HL-60 (cell line): Measurements from ENCODE around the gene PLPP7.
"Not testable (repeated sequence)": the region's sequence is repeated elsewhere in the genome, so short reads cannot be mapped to it uniquely, and the experiment has no call there.

ENCODE experiments used
- DNase-seq, 2 experiments: peaks; one replicate each; pipeline ENCODE4 v3.0.0-alpha.2; 2010 to 2020; ENCODE audit warnings: low read depth in 1 of 2, low spot score in 1 of 2
- H3K27ac ChIP-seq: fragments of 250-450 bp; sonication (Bioruptor Pico); replicated peaks from 2 replicates; pipeline ENCODE4 v1.5.1; 2020; ENCODE audit warnings: mild to moderate bottlenecking, moderate library complexity
- H3K27me3 ChIP-seq: fragments of 250-450 bp; sonication (Bioruptor Pico); 2 replicates; pipeline ENCODE4 v1.5.1; 2021; ENCODE audit warnings: mild to moderate bottlenecking, moderate library complexity; ENCODE audit not compliant: insufficient read depth, poor library complexity, severe bottlenecking
- H3K4me3 ChIP-seq: replicated peaks from 2 replicates; pipeline ENCODE4 v1.5.1; 2011; ENCODE audit warnings: mild to moderate bottlenecking, control low read depth, low read length; ENCODE audit not compliant: insufficient read depth
- GABPA ChIP-seq: IDR thresholded peaks from 2 replicates; pipeline ENCODE4 v1.6.1; 2012; ENCODE audit warnings: low read depth
- POLR2AphosphoS5 ChIP-seq: IDR thresholded peaks from 2 replicates; pipeline ENCODE4 v1.6.1; 2012; ENCODE audit warnings: low read depth
- SPI1 ChIP-seq: IDR thresholded peaks from 2 replicates; pipeline ENCODE4 v1.6.1; 2012; ENCODE audit warnings: low read depth, mild to moderate bottlenecking, borderline replicate concordance
- TF ChIP-seq, protein P1 (sequence below): IDR thresholded peaks from one replicate; pipeline ENCODE4 v1.5.1; 2011; ENCODE audit warnings: low read length, control low read depth, inconsistent platforms; ENCODE audit not compliant: insufficient read depth
- TF ChIP-seq, protein P2 (sequence below): IDR thresholded peaks from 2 replicates; pipeline ENCODE4 v1.6.1; 2012; ENCODE audit warnings: low read depth; ENCODE audit not compliant: insufficient replicate concordance

Gene PLPP7

DNA sequence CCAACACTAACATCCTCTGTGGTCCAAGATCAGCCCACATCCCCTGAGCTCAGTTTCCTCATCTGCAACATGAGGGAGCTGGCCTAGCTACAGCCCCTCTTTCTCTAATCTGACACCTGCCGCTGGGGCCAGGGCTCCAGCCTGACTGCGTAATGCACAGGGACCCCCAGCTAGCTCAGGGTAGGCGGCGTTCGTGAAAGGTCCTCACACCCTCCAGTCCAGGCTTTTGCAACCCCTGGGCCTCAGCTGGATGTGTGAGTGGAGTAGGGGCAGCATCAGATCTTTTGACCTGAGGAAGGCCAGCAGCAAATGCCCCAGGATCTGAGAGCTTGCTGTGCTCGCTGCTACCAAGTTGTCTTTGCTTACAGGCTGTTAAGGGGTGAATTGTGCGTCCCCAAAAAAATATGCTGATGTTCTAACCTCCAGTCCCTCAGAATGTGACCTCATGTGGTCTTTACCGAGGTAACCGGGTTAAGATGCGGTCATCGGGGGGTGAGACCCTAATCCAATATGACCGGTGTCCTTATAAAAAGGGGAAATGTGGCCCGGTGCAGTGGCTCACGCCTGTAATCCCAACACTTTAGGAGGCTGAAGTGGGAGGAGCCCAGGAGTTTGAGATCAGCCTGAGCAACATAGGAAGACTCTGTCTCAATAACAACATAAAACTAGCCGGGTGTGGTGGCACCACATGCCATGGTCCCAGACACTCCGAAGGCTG, 47.8 kb downstream of the PLPP7 start:
- Histone ChIP-seq H3K27me3 (no peaks in the 10 kb centered on the region), H3K27ac (no peak overlapping the region), H3K4me3 (no peak overlapping the region)
- no peak for DNase-seq
- no peak for TF ChIP-seq SPI1
- TF ChIP-seq GABPA, result no peak
- TF ChIP-seq, protein P1, sequence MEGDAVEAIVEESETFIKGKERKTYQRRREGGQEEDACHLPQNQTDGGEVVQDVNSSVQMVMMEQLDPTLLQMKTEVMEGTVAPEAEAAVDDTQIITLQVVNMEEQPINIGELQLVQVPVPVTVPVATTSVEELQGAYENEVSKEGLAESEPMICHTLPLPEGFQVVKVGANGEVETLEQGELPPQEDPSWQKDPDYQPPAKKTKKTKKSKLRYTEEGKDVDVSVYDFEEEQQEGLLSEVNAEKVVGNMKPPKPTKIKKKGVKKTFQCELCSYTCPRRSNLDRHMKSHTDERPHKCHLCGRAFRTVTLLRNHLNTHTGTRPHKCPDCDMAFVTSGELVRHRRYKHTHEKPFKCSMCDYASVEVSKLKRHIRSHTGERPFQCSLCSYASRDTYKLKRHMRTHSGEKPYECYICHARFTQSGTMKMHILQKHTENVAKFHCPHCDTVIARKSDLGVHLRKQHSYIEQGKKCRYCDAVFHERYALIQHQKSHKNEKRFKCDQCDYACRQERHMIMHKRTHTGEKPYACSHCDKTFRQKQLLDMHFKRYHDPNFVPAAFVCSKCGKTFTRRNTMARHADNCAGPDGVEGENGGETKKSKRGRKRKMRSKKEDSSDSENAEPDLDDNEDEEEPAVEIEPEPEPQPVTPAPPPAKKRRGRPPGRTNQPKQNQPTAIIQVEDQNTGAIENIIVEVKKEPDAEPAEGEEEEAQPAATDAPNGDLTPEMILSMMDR, result no peak
- TF ChIP-seq, protein P2, sequence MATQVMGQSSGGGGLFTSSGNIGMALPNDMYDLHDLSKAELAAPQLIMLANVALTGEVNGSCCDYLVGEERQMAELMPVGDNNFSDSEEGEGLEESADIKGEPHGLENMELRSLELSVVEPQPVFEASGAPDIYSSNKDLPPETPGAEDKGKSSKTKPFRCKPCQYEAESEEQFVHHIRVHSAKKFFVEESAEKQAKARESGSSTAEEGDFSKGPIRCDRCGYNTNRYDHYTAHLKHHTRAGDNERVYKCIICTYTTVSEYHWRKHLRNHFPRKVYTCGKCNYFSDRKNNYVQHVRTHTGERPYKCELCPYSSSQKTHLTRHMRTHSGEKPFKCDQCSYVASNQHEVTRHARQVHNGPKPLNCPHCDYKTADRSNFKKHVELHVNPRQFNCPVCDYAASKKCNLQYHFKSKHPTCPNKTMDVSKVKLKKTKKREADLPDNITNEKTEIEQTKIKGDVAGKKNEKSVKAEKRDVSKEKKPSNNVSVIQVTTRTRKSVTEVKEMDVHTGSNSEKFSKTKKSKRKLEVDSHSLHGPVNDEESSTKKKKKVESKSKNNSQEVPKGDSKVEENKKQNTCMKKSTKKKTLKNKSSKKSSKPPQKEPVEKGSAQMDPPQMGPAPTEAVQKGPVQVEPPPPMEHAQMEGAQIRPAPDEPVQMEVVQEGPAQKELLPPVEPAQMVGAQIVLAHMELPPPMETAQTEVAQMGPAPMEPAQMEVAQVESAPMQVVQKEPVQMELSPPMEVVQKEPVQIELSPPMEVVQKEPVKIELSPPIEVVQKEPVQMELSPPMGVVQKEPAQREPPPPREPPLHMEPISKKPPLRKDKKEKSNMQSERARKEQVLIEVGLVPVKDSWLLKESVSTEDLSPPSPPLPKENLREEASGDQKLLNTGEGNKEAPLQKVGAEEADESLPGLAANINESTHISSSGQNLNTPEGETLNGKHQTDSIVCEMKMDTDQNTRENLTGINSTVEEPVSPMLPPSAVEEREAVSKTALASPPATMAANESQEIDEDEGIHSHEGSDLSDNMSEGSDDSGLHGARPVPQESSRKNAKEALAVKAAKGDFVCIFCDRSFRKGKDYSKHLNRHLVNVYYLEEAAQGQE, result no peak
- no peak for TF ChIP-seq POLR2AphosphoS5

DNA sequence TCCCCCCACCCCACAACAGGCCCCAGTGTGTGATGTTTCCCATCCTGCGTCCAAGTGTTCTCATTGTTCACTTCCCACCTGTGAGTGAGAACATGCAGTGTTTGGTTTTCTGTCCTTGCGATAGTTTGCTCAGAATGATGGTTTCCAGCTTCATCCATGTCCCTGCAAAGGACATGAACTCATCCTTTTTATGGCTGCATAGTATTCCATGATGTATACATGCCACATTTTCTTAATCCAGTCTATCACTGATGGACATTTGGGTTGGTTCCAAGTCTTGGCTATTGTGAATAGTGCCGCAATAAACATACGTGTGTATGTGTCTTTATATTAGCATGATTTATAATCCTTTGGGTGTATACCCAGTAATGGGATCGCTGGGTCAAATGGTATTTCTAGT, 49.7 kb downstream of the PLPP7 start:
- DNase-seq, H3K27ac ChIP-seq, H3K4me3 ChIP-seq, H3K27me3 ChIP-seq: not testable (repeated sequence)

DNA sequence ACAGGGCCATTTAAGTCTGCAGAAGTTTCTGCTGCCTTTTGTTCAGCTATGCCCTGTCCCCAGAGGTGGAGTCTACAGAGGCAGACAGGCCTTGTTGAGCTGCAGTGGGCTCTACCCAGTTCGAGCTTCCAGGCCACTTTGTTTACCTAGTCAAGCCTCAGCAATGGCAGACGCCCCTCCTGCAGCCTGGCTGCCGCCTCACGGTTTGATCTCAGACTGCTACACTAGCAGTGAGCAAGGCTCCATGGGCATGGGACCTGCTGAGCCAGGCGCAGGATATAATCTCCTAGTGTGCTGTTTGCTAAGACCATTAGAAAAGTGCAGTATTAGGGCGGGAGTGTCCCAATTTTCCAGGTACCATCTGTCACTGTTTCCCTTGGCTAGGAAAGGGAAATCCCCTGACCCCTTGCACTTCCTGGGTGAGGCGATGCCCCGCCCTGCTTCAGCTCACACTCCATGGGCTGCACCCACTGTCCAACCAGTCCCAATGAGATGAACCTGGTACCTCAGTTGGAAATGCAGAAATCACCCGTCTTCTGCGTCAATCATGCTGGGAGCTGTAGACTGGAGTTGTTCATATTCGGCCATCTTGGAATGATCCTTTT, 55.5 kb downstream of the PLPP7 start:
- not testable (repeated sequence) for H3K27me3 ChIP-seq, H3K27ac ChIP-seq, DNase-seq, H3K4me3 ChIP-seq

DNA sequence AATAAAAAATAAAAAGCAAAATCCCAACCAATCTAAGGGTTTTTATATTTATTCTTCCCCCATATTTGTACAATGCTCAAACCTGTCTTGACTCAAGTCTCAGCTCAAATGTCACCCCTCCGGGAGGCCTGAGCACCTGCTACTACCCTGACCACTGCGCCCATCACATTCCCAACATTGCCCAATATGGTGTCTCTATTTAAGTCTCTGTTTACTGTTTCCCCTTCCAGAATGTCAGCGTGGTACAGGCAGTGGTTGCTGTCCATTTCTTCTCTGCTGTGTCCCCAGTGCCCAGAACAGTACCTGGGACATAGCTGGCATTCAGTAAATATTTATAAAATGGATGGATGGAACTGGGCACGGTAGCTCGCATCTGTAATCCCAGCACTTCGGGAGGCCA, 57.0 kb downstream of the PLPP7 start:
- Histone ChIP-seq H3K27ac (no peak overlapping the region), H3K27me3 (no peaks in the 10 kb centered on the region), H3K4me3 (no peak overlapping the region)
- TF ChIP-seq, protein P1, result no peak
- TF ChIP-seq GABPA, result no peak
- TF ChIP-seq SPI1, result no peak
- TF ChIP-seq POLR2AphosphoS5, result no peak
- TF ChIP-seq, protein P2, result no peak
- no peak for DNase-seq
